Limb (tissue), 2 donors: ENCODE data around the gene TRNAU1AP.
"Not testable (repeated sequence)": the region's sequence is repeated elsewhere in the genome, so short reads cannot be mapped to it uniquely, and the experiment has no call there.

Experiments used
- DNase-seq, 2 donors: peaks; one replicate each; pipeline ENCODE4 v3.0.0-alpha.2; 2016; ENCODE audit errors: extremely low spot score in 2 of 2

The TRNAU1AP gene

GRCh38 chr1:28577052-28577678, 24.3 kb downstream of the TRNAU1AP start:
- no peak for DNase-seq

- DNase-seq = no peak
Measured at GRCh38 chr1:28577738-28578536, 25.1 kb downstream of the TRNAU1AP start.

DNA sequence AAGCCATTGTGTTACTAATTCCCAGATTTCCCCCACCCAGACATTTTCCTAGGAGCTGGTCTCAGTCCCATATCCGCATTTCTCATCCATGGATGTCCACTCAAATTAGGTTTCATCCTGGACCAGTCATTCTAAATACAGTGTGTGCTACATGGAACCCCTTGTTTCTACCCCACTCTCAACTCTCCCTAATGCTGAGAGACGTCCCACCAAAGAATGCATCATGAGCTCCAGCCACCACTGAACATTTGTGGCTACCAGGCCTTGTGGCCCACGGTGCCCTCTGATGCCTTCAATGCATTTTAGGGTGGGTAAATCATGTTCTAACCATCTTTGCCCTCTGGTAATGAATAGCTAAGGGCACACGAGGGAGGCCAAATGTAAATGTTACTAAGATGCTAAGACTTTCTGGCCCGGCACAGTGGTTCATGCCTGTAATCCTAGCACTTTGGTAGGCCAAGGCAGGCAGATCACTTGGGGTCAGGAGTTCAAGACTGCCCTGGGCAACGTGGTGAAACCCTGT, 25.9 kb downstream of the TRNAU1AP start:
- no peak for DNase-seq

GRCh38 chr1:28579401-28579800, 26.5 kb downstream of the TRNAU1AP start:
- DNase-seq = no peak

DNA sequence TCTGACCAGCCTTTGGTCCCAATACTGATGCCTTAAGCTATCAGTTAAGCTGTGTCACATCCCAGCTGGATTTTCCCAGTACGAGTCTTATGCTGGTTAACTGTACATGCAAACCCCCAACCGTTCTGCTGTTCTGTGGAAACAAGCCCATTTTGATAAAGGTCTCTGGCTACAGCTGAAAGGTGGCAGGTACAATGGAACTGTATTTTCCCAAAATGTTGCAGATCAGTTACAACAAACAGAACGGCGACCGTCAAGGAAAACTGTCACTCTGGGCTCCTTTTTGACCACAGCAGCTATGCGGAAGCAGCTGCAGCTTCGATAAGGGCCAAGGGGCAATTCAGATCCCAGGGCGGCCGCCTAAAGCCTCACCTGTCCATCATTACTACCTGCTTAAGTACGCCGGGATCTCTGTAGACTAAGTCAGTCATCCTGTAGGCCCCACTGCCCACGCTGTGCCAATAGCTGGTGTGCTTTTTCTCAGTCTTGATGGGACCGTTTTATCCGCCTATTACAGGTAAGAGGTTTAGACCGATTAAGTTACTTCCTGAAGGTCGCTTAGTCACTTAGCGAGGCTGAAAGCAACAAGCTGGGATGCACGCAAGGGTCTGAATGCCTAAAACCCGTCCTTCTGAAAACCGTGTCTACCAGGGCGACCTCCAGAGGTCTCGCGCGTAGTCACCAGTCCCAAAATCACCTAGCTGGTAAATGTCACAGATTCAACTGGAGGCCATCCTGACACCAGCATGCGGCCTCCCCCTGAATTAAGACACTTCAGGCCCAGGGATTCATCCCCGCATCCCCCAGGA, 28.0 kb downstream of the TRNAU1AP start:
- DNase-seq = peak in 1 of 2 donors; percentile 19

DNA sequence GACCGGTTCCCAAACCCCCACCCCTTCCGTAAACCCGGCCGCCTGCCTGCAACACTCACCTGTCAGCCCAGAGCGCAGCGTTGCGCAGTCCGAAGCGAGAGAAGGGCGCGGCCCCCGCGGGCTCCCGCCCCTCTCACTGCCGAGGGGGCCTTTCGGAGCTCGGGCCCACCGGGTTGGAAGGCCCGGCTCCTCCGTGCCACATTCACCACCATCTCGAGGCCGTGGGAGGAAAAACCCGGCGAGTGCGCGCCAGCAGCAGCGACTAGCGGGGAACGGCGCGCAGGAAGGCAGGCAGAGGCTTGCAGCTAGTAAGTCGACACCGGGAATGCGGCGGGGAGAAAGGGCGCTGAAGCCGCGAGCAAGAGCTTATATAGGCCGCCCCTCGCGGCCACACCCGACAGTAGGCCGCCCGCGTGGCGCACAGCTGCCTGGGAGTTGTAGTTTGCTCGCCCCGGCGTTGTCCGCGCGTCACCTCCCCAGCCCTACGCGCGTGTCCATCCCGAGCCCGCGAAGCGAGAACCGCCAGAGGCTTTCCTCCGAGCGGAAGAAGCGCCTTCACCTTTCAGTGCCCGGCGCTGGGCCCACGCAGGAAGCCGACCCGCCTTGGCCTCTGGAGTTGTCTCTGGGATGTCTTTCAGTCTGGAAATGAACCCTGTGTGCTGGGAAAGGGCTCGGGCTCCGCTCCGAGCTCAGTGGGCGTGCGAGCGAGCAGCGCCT, 28.8 kb downstream of the TRNAU1AP start:
- DNase-seq = peak; percentile 96 to 97

DNA sequence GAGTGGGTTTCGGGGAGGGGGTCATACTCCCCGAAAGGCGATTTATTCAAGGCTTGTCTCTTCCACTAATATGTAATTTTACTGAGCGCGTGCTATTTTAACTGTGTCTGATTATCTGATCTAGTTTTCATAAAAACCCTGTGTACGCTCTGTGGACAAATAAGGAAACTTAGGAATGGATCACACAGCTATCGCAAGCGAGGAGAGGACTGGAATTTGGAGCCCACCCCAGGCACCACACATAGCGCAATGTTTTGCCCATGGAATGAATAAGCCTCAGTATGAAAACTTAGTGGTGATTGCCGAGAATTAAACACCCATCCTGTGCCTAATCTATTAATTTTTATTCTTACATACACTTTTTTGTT, 29.3 kb downstream of the TRNAU1AP start:
- DNase-seq = peak in 1 of 2 donors; percentile 28

- DNase-seq = not testable (repeated sequence)
Measured at GRCh38 chr1:28586585-28587391, 33.9 kb downstream of the TRNAU1AP start.

GRCh38 chr1:28591708-28592320, 38.9 kb downstream of the TRNAU1AP start, which contains the start of gene RAB42:
Gene RAB42, plus strand, starts transcription at chr1:28592265. Its CDS starts 247 bp downstream, at chr1:28592512.
- DNase-seq = peak; percentile 27 to 53

GRCh38 chr1:28592321-28593071, 39.6 kb downstream of the TRNAU1AP start:
- peak; percentile 9 to 60 for DNase-seq

DNA sequence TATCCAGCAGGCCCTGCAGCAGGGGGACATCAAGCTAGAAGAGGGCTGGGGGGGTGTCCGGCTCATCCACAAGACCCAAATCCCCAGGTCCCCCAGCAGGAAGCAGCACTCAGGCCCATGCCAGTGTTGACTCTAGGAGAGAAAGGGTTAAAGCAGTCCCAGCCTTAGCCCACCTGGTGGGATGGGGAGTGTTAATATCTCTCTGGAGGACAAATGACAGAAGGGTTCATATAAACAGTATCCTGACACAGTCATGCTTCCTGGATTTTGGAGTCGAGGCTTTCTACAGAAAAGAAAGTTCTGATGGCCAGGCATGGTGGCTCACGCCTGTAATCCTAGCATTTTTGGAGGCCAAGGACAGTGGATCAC, 41.1 kb downstream of the TRNAU1AP start:
- DNase-seq = not testable (repeated sequence)

DNA sequence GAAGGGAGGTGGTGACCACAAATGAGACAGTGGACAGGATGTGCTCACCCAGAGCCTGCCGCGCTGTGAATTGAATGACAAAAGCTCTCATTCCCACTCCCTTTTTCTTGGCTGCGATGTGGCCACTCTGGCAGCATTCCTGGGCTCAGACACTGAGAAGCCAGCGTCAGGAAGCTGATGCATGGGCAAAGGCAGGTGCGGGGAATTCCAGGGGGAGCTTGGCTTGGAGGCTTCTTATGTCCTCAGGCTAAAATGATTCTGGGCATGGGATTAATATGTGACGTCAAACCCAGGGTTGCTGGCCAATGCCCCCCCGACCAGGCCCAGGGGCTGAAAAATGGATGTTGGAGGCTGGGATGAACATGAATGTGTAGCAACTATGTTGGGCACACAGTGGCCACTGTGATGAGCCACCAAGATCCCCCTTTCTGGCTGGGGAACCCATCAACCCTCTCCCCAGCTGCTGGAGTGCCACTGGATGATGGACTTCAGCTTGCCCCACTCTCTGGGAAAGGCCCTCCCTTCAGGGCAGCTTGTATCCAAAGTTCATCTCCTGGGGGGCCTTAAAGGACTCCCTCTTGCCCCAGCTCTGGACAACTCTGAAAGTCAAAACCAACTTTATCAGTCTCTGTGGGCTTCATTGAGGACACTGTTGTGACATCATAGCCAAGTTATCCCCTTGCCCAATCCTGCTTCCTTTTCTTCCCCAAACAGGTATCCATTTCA, 42.0 kb downstream of the TRNAU1AP start:
- DNase-seq = peak in 1 of 2 donors; percentile 32

DNA sequence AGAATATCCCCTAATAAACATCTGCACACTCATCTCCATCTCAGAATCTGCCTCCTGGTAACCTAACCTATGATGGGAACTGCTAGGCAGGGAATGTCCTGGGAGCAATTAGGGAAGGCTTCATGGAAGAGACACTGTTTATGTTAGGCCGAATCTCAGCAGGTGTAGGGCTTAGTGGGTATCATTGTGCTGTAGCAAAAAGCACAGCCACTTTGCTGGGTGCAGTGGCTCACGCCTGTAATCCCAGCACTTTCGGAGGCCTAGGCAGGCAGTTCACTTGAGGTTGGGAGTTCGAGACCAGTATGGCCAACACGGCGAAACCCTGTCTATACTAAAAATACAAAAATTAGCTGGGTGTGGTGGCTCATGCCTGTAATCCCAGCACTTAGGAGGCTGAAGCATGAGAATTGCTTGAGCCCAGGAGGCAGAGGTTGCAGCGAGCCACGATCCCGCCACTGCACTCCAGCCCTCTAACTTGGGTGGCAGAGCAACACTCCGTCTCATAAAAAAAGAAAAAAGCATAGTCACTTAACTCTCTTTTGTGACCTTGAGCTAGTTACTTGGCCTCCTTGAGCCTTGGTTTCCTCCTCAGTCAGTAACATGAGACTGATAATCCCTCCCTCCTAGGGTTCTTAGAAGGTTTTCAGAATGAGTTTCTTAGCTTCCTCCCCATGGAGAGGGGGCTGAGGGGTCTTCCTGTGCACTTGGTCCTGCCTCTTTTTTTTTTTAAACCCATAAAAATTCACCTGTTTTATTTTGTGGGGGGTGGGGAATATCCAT, 42.7 kb downstream of the TRNAU1AP start:
- DNase-seq = no peak

DNA sequence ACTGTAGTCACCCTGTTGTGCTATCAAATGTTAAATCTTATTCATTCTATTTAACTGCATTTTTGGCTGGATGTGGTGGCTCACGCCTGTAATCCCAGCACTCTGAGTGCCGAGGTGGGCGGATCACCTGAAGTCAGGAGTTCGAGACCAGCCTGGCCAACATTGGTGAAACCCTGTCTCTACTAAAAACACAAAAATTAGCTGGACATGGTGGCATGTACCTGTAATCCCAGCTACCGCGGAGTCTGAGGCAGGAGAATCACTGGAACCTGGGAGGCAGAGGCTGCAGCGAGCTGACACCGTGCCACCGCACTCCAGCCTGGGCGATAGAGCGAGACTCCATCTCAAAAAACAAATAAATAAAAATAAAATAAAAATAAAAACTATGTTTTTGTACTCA, 43.4 kb downstream of the TRNAU1AP start:
- not testable (repeated sequence) for DNase-seq

- DNase-seq = no peak
Measured at GRCh38 chr1:28601696-28602095, 48.8 kb downstream of the TRNAU1AP start.

DNA sequence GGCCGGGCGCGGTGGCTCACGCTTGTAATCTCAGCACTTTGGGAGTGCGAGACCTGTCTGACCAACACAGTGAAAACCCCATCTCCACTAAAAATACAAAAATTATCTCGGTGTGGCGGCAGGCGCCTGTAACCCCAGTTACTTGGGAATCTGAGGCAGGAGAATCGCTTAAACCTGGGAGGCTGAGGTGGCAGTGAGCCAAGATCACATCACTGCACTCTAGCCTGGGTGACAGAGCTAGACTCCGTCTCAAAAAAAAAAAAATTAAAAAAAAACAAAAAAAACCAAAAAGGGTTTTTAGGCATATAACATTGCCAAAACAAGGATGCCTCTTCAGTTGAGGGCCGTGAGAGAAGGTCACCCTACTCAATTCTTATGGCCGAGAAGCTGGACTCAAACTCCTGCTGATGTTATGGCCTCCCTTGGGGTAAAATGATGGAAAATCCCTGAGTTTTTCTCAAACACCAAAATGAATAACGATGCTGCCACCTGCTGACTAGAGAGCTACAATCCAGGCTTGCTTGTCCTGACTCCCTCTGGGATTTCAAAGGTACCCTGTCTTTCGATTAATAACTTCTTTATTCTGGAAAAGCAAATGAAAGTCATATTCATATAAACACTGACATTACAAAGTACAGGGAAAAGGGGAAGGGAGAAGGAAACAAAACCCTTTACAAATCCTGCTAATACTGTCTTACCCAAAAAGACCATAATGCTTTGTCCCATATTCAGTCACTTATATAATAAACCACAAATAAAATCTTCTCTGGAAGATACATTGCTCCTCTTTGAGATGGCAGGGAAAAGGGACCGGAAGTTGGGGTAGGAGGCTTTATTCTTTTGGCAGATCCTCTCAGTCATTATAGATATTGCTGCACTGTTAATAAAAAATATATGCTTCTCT, 49.9 kb downstream of the TRNAU1AP start:
- DNase-seq = peak; percentile 68 to 78

- DNase-seq = no peak
Measured at GRCh38 chr1:28604411-28604810, 51.5 kb downstream of the TRNAU1AP start.
